ENCODE data around the gene WDHD1.

WDHD1 gene

DNA sequence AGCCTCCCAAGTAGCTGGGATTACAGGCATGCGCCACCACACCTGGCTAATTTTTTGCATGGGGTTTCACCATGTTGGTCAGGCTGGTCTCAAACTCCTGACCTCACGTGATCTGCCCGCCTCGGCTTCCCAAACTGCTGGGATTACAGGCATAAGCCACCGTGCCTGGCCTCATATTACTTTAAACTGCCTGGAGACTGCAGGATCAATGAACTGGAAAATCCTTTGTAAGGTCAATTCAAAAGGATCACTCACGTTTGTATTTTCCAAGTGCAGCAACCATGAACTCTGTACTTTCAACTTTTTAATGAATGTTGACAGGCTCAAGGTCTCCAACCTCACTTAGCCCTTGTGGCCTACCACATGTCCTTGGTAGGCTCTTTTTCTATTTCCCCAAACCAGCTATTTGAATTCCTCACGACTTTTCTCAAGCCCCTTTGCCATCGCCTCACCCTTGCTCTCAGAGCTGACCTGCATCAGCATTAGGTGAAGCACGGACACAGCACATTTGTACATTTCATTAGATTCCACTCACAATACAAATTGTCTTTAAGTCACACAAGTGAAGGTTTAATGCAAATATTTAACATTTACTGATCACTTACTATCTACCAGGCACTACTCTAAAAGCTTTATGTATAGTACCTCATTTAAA is 82.0 kb downstream of the WDHD1 start:
- Histone ChIP-seq H3K4me1 (ENCODE audit: control extremely low read depth in 1 of 4, control insufficient read depth in 4 of 4, insufficient read depth in 4 of 4, low read length in 3 of 4) (no peaks in the 10 kb centered on the region), H3K27me3 (replicated peaks in 2 of 5; ENCODE audit: control insufficient read depth in 4 of 5, insufficient read depth in 5 of 5, low read length in 4 of 5) (no peaks in the 10 kb centered on the region), H3K9me3 (ENCODE audit: control extremely low read depth in 1 of 5, control insufficient read depth in 4 of 5, insufficient read depth in 2 of 5, low read depth in 1 of 5, low read length in 4 of 5) (peaks cover 0 to 9% (median 4%) of the 10 kb centered on the region in 5 experiments), H3K27ac (ENCODE audit: insufficient read depth in 1 of 2, low read depth in 1 of 2, low read length in 2 of 2, poor library complexity in 1 of 2, severe bottlenecking in 2 of 2) (no peak overlapping the region), H3K36me3 (ENCODE audit: control insufficient read depth in 4 of 4, insufficient read depth in 4 of 4, low read length in 3 of 4) (peaks cover 0 to 22% (median 9%) of the 10 kb centered on the region in 4 experiments), H3K4me3 (ENCODE audit: control insufficient read depth in 1 of 7, extremely low read depth in 1 of 7, insufficient read depth in 4 of 7, low read depth in 2 of 7, low read length in 6 of 7) (no peak overlapping the region)
- POLR2A ChIA-PET: no interaction called here
- no peak for DNase-seq
- CTCF ChIA-PET: no interaction called here
- whole genome bisulfite sequencing (ENCODE audit: insufficient coverage): 97% methylated on average over 9 of the region's 9 CpGs

GRCh38 chr14:54942913-54943312 is 84.0 kb downstream of the WDHD1 start:
- Histone ChIP-seq H3K4me3 (ENCODE audit: control insufficient read depth in 1 of 7, extremely low read depth in 1 of 7, insufficient read depth in 4 of 7, low read depth in 2 of 7, low read length in 6 of 7) (no peak overlapping the region), H3K27me3 (replicated peaks in 2 of 5; ENCODE audit: control insufficient read depth in 4 of 5, insufficient read depth in 5 of 5, low read length in 4 of 5) (no peaks in the 10 kb centered on the region), H3K4me1 (ENCODE audit: control extremely low read depth in 1 of 4, control insufficient read depth in 4 of 4, insufficient read depth in 4 of 4, low read length in 3 of 4) (no peaks in the 10 kb centered on the region), H3K9me3 (ENCODE audit: control extremely low read depth in 1 of 5, control insufficient read depth in 4 of 5, insufficient read depth in 2 of 5, low read depth in 1 of 5, low read length in 4 of 5) (no peaks in the 10 kb centered on the region), H3K27ac (ENCODE audit: insufficient read depth in 1 of 2, low read depth in 1 of 2, low read length in 2 of 2, poor library complexity in 1 of 2, severe bottlenecking in 2 of 2) (no peak overlapping the region), H3K36me3 (ENCODE audit: control insufficient read depth in 4 of 4, insufficient read depth in 4 of 4, low read length in 3 of 4) (peaks cover 0 to 22% (median 7%) of the 10 kb centered on the region in 4 experiments)
- DNase-seq: no peak
- ChIA-PET CTCF (no interaction called here), POLR2A (no interaction called here)
- WGBS (ENCODE audit: insufficient coverage): no CpG with 5 or more reads among the region's 4 CpGs

DNA sequence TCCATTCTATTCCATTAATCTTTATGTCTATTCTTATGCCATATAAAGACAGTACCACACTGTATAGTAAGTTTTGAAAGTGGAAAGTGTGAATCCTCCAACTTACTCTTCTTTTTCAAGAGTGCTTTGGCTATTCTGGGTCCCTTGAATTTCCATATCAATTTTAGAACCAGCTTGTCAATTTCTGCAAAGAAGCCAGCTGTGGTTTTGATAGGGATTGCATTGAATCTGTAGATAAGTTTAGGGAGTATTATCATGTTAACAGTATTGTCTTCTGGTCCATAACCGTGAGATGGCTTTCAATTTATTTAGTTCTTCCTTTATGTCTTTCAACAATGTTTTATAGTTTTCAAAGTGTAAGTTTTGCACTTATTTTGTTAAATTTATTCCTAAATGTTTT is 90.1 kb downstream of the WDHD1 start:
- no peaks in the 10 kb centered on the region for H3K27me3 ChIP-seq (replicated peaks in 2 of 5; ENCODE audit: control insufficient read depth in 4 of 5, insufficient read depth in 5 of 5, low read length in 4 of 5)
- ChIA-PET POLR2A (no interaction called here), CTCF (no interaction called here)
- no peak for DNase-seq
- H3K9me3 ChIP-seq (ENCODE audit: control extremely low read depth in 1 of 5, control insufficient read depth in 4 of 5, insufficient read depth in 2 of 5, low read depth in 1 of 5, low read length in 4 of 5): no peaks in the 10 kb centered on the region
- WGBS (ENCODE audit: insufficient coverage): no CpG with 5 or more reads among the region's 1 CpG
- H3K27ac ChIP-seq (ENCODE audit: insufficient read depth in 1 of 2, low read depth in 1 of 2, low read length in 2 of 2, poor library complexity in 1 of 2, severe bottlenecking in 2 of 2): no peak overlapping the region
- H3K36me3 ChIP-seq (ENCODE audit: control insufficient read depth in 4 of 4, insufficient read depth in 4 of 4, low read length in 3 of 4): peaks cover 0 to 11% (median 7%) of the 10 kb centered on the region in 4 experiments
- no peak overlapping the region for H3K4me3 ChIP-seq (ENCODE audit: control insufficient read depth in 1 of 7, extremely low read depth in 1 of 7, insufficient read depth in 4 of 7, low read depth in 2 of 7, low read length in 6 of 7)
- H3K4me1 ChIP-seq (ENCODE audit: control extremely low read depth in 1 of 4, control insufficient read depth in 4 of 4, insufficient read depth in 4 of 4, low read length in 3 of 4): no peaks in the 10 kb centered on the region

GRCh38 chr14:54935958-54936357 is 90.9 kb downstream of the WDHD1 start:
- Histone ChIP-seq H3K27me3 (replicated peaks in 2 of 5; ENCODE audit: control insufficient read depth in 4 of 5, insufficient read depth in 5 of 5, low read length in 4 of 5) (no peaks in the 10 kb centered on the region), H3K4me3 (ENCODE audit: control insufficient read depth in 1 of 7, extremely low read depth in 1 of 7, insufficient read depth in 4 of 7, low read depth in 2 of 7, low read length in 6 of 7) (no peak overlapping the region), H3K4me1 (ENCODE audit: control extremely low read depth in 1 of 4, control insufficient read depth in 4 of 4, insufficient read depth in 4 of 4, low read length in 3 of 4) (no peaks in the 10 kb centered on the region), H3K36me3 (ENCODE audit: control insufficient read depth in 4 of 4, insufficient read depth in 4 of 4, low read length in 3 of 4) (peaks cover 0 to 10% (median 6%) of the 10 kb centered on the region in 4 experiments), H3K27ac (ENCODE audit: insufficient read depth in 1 of 2, low read depth in 1 of 2, low read length in 2 of 2, poor library complexity in 1 of 2, severe bottlenecking in 2 of 2) (no peak overlapping the region), H3K9me3 (ENCODE audit: control extremely low read depth in 1 of 5, control insufficient read depth in 4 of 5, insufficient read depth in 2 of 5, low read depth in 1 of 5, low read length in 4 of 5) (no peaks in the 10 kb centered on the region)
- POLR2A ChIA-PET: no interaction called here
- CTCF ChIA-PET: no interaction called here
- DNase-seq: no peak
- 95% methylated on average over 5 of the region's 5 CpGs for WGBS (ENCODE audit: insufficient coverage)

DNA sequence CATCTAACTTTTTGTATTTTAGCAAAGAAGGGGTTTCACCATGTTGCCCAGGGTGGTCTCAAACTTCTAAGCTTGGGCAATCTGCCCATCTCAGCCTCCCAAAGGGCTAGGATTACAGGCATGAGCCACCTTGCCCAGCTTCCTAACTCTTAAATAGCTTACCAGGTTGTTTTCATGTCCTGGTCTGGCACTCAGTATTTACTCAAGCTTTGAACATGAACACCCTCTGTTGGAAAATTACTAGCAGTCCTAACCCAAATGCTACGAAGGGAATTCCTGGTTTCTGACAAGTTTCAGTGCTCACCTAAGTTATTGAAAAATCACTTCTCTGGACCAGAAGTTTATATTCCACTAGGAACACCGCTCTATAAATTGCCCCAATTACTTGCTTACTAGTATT is 91.8 kb downstream of the WDHD1 start:
- H3K4me3 ChIP-seq (ENCODE audit: control insufficient read depth in 1 of 7, extremely low read depth in 1 of 7, insufficient read depth in 4 of 7, low read depth in 2 of 7, low read length in 6 of 7): no peak overlapping the region
- no peaks in the 10 kb centered on the region for H3K4me1 ChIP-seq (ENCODE audit: control extremely low read depth in 1 of 4, control insufficient read depth in 4 of 4, insufficient read depth in 4 of 4, low read length in 3 of 4)
- no peaks in the 10 kb centered on the region for H3K27me3 ChIP-seq (replicated peaks in 2 of 5; ENCODE audit: control insufficient read depth in 4 of 5, insufficient read depth in 5 of 5, low read length in 4 of 5)
- H3K9me3 ChIP-seq (ENCODE audit: control extremely low read depth in 1 of 5, control insufficient read depth in 4 of 5, insufficient read depth in 2 of 5, low read depth in 1 of 5, low read length in 4 of 5): no peaks in the 10 kb centered on the region
- 0% methylated on average over 1 of the region's 2 CpGs for WGBS (ENCODE audit: insufficient coverage)
- DNase-seq: no peak
- ChIA-PET CTCF (no interaction called here), POLR2A (no interaction called here)
- H3K36me3 ChIP-seq (ENCODE audit: control insufficient read depth in 4 of 4, insufficient read depth in 4 of 4, low read length in 3 of 4): peaks cover 0 to 6% (median 4%) of the 10 kb centered on the region in 4 experiments
- H3K27ac ChIP-seq (ENCODE audit: insufficient read depth in 1 of 2, low read depth in 1 of 2, low read length in 2 of 2, poor library complexity in 1 of 2, severe bottlenecking in 2 of 2): no peak overlapping the region

DNA sequence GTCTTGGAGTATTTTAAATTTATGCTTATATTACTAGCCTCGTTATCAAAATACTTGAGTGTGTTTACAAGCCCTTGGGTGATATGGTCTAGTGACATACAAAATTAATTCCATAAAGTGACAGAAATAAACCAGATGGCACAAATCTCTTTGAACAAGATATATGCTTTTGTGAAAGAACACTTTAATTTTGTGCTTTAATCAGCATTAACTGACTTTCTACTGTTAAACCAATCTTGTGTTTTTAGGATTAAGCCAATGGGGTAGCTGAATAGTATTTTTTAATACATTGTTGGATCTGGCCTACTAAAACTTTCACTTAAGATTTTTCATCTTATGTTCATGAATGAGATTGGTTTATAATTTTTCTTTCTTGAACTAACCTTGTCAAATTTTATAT is 93.9 kb downstream of the WDHD1 start:
- no peaks in the 10 kb centered on the region for H3K27me3 ChIP-seq (replicated peaks in 2 of 5; ENCODE audit: control insufficient read depth in 4 of 5, insufficient read depth in 5 of 5, low read length in 4 of 5)
- peaks cover 0 to 2% (median under 1%) of the 10 kb centered on the region in 4 experiments for H3K36me3 ChIP-seq (ENCODE audit: control insufficient read depth in 4 of 4, insufficient read depth in 4 of 4, low read length in 3 of 4)
- ChIA-PET CTCF (no interaction called here), POLR2A (no interaction called here)
- H3K4me1 ChIP-seq (ENCODE audit: control extremely low read depth in 1 of 4, control insufficient read depth in 4 of 4, insufficient read depth in 4 of 4, low read length in 3 of 4): no peaks in the 10 kb centered on the region
- no peaks in the 10 kb centered on the region for H3K9me3 ChIP-seq (ENCODE audit: control extremely low read depth in 1 of 5, control insufficient read depth in 4 of 5, insufficient read depth in 2 of 5, low read depth in 1 of 5, low read length in 4 of 5)
- H3K27ac ChIP-seq (ENCODE audit: insufficient read depth in 1 of 2, low read depth in 1 of 2, low read length in 2 of 2, poor library complexity in 1 of 2, severe bottlenecking in 2 of 2): no peak overlapping the region
- no peak overlapping the region for H3K4me3 ChIP-seq (ENCODE audit: control insufficient read depth in 1 of 7, extremely low read depth in 1 of 7, insufficient read depth in 4 of 7, low read depth in 2 of 7, low read length in 6 of 7)
- WGBS (ENCODE audit: insufficient coverage): no CpG with 5 or more reads among the region's 1 CpG
- DNase-seq: no peak

- H3K27ac ChIP-seq (ENCODE audit: insufficient read depth in 1 of 2, low read depth in 1 of 2, low read length in 2 of 2, poor library complexity in 1 of 2, severe bottlenecking in 2 of 2): no peak overlapping the region
- no peak overlapping the region for H3K4me3 ChIP-seq (ENCODE audit: control insufficient read depth in 1 of 7, extremely low read depth in 1 of 7, insufficient read depth in 4 of 7, low read depth in 2 of 7, low read length in 6 of 7)
- peaks cover 0 to 2% (median under 1%) of the 10 kb centered on the region in 4 experiments for H3K36me3 ChIP-seq (ENCODE audit: control insufficient read depth in 4 of 4, insufficient read depth in 4 of 4, low read length in 3 of 4)
- POLR2A ChIA-PET: no interaction called here
- H3K27me3 ChIP-seq (replicated peaks in 2 of 5; ENCODE audit: control insufficient read depth in 4 of 5, insufficient read depth in 5 of 5, low read length in 4 of 5): no peaks in the 10 kb centered on the region
- H3K9me3 ChIP-seq (ENCODE audit: control extremely low read depth in 1 of 5, control insufficient read depth in 4 of 5, insufficient read depth in 2 of 5, low read depth in 1 of 5, low read length in 4 of 5): no peaks in the 10 kb centered on the region
- no peaks in the 10 kb centered on the region for H3K4me1 ChIP-seq (ENCODE audit: control extremely low read depth in 1 of 4, control insufficient read depth in 4 of 4, insufficient read depth in 4 of 4, low read length in 3 of 4)
- CTCF ChIA-PET: interaction anchor here (0.7 kb wide), 1 partner anchor 16 kb away, joined by 3 read pairs; no protein-coding TSS in a partner anchor
- DNase-seq: no peak
- no CpG with 5 or more reads among the region's 3 CpGs for WGBS (ENCODE audit: insufficient coverage)
Measured at GRCh38 chr14:54931598-54932340, 95.1 kb downstream of the WDHD1 start.
